Tibial nerve (tissue), 3 donors: ENCODE data around the gene ZNF813.

Experiments used
- CTCF ChIP-seq, 5 experiments: fragments of 200-600 bp in 3 of 5; fragments of 450-650 bp in 2 of 5; sonication (generic) in 3 of 5; IDR thresholded peaks; one replicate each; pipeline ENCODE4 v1.5.1; 2016 to 2019; ENCODE audit warnings: antibody characterized with exemption in 5 of 5, mild to moderate bottlenecking in 3 of 5, moderate library complexity in 2 of 5
- POLR2A ChIP-seq, 2 donors: fragments of 450-650 bp; IDR thresholded peaks; one replicate each; pipeline ENCODE4 v1.6.1; 2017; ENCODE audit warnings: antibody characterized with exemption in 2 of 2, mild to moderate bottlenecking in 2 of 2, moderate library complexity in 2 of 2

- TF ChIP-seq CTCF (IDR thresholded peaks at IDR 0.05) (no peak), POLR2A (IDR thresholded peaks at IDR 0.05) (no peak)
These were observed 63.1 kb downstream of the ZNF813 start for GRCh38 chr19:53530622-53531021.
